NCI-H1436 treated with DMSO at 0.1 percent for 48 hours (cell line): ENCODE data around the gene RAB1B.

Experiments
- DNase-seq: peaks from one replicate; lab custom pipeline; 2025; lab: John Stamatoyannopoulos, UW

RAB1B gene

DNA sequence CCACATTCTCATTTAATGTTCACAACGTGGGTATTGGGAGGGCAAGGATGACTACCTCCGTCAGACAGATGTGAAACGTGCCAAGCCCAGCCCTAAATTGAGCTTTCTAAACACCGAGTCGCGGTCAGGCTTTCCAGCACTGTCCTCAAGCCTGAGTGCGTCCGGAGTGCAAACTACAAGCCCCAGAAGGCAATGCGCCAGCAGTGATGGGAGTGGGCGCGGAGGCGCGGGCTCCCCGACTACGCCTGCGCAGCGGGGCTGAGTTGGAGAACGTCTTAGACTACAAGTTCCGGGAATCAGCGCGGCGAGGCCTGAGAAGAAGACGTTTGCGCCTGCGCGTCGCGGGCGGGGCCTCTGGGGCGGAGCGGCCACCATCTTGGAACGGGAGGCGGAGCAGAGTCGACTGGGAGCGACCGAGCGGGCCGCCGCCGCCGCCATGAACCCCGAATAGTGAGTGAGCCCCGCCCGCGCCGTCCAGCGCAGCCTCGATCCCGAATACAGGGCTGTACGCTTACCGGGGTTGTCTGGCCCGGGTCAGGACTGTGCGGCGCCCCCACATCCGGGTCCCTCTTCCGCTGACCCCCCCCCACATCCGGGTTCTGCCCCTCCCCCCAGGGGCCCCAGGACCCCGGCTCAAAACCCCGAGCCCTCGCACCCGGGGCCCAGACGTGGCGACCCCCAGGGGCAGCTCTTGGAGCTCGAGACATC lies at the start of gene RAB1B:
TSS of gene RAB1B (plus strand) at position 396 of the 708 bp plus-strand sequence. CDS start at position 437, 41 bp downstream.
- peak; percentile 93 for DNase-seq

DNA sequence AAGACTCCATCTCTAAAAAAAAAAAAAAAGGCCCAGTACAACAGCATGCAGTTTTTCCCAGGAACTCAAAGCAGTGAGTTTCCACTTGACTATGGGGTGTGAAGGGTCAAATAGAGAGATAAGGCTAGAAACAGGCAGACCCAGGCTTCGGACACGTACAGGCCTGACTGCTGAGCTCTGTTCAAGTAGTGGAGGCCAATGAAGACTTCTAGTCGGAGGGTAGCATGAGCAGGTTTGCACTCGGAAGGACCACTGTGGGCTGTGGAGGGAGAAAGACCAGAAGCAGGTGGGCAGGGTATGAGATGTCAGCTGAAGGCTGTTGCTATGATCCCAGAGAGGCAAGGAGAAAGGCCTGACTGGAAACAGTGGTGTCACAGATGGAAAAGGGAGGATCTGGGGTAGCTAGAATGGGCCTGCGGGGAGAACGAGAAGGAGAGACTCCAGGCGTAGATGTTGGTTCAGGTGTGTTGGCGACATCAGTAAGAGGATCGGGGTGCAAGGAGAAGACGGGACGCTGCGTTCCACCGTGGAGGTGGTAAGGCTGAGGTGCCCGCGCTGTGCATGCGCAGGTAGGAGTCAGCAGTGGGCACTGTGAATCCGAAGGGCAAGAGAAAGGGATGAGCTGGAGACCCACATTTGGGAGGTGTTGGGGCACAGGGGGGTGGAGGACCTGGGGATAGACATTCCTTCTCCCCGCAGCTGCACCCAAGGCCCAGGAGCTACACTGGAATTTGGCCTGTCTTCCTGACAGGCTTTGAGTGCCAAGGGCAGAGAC lies 49.4 kb upstream of the RAB1B start:
- no peak for DNase-seq

DNA sequence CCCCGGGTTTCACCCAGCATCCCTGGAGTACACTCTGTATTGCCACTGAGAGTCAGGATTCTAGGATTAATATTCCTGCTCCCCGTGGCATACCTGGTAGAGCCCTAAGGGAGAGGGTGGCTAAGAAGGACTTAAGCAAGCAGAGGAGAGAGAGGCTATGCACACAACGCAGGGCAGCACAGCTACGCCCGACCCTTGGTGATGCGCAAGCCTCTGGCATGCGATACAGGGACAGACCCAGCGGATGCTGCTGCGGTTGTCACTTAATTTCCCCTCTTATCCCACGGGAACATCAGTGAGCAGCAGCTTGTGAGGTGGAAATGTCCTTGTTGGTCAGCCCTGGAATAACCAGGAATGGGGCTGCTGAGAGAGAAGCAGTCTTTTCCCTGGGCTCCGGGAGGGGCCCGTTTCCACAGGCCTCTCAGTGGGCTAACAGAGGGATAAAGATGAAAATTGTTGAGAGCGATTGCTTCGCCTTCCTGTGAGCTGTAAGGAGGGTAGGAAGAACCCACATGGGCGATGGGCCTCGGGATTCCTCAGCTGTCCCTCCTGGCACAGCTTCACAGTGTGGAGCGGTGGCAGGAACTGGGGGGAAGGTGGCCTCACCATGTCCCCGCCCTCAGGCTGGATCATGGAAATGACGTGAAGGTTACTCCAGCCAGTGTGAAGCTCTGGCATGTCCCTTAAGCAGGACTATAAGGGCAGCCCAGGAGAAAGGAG lies 48.4 kb upstream of the RAB1B start:
- DNase-seq = no peak

DNA sequence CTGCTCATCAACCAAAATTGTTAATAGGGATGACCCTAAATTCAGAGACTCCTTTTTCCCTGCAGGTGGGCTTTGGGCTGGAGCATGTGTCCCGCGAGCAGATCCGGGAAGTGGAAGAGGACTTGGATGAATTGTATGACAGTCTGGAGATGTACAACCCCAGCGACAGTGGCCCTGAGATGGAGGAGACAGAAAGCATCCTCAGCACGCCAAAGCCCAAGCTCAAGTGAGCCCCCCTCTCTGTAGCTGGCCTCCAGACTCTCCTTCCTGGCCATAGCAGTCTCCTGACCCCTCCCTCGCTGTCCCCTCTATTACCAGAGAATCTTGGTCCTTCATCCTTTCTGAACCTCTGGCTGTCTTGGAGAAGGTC lies 47.9 kb upstream of the RAB1B start:
- no peak for DNase-seq

DNA sequence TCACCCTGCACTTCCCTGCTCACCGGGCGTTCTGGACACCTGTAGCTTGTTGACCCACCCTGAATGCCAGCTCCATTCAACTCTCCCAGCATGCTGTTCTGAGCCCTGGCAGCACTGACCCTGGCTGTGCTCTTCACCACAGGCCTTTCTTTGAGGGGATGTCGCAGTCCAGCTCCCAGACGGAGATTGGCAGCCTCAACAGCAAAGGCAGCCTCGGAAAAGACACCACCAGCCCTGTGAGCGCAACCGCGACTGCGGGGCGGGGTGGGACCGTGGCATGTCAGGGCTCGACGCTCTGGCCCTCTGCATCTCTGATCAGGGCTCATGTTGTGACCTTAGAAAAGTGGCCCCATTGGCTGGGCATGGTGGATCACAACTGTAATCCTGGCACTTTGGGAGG lies 47.4 kb upstream of the RAB1B start:
- no peak for DNase-seq

GRCh38 chr11:66221726-66222236 lies 46.7 kb upstream of the RAB1B start:
- DNase-seq = no peak

- DNase-seq = peak; percentile 63
Measured at GRCh38 chr11:66222358-66223149, 45.9 kb upstream of the RAB1B start.

DNA sequence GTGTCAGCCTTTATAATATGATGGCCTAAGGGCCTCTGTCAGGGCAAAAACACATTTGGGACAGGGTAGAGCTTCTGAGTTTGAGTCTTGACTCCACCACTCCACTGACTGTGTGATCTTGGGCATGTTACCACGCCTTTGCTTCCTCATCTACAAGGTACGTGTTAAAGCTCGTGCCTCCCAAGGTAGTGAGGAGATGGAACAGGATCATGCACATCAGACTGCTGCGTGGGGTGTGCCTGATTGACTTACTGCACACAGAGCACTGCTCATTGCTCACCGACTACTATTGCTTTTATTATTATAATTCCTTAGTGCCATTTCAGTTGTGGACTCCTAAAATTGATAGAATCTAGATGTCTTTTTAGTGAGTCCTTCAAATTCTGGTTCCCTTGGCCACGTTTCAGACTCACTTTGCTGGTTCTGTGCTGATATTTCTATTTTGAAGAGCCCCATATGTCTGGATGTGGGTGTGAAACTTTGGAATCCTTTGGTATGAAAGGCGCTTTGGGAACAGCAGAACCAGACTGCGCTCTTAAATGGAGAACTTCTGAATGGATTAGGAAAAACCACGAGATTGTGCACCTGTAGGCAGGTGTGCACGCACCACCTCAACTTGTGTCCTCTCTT lies 44.1 kb upstream of the RAB1B start:
- DNase-seq = no peak

DNA sequence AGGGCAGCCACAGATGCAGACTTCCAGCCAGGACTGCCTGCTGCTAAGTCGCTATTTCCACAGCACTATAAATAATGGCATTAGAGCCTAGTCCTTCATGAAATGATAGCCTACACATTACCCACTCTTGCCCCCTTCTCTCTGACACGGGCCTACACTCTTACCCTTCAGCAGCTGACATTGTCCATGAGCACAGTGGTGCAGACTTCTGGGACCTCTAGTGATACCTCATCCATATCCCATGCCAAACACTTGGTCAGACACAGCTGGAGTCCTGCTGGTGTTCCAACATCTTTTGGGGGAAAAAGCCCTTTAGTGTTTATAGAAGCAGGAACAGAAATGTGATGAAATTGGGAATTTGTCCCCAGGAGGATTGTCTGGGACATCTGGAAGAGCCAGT lies 43.4 kb upstream of the RAB1B start:
- no peak for DNase-seq

- no peak for DNase-seq
Measured at GRCh38 chr11:66226101-66226500, 42.3 kb upstream of the RAB1B start.

DNA sequence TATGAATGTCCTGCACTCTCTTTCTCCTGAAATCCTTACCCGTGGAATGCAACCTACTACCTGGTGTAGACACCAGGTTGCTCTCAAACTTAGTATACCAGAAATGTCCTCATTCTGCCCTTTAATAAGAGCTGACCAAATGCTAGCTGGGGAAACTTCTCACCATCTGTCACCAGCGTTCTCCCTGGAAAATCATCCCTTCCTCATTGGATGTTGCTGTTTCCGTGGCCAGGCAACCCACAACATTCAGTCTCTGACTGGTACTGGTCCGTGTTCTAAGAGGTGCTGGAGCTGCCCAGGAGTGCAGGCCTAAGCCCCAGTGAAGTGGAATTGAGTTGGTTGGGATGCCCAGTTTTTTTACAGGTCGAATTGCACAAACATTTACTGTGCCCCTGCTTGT lies 40.7 kb upstream of the RAB1B start:
- no peak for DNase-seq

DNA sequence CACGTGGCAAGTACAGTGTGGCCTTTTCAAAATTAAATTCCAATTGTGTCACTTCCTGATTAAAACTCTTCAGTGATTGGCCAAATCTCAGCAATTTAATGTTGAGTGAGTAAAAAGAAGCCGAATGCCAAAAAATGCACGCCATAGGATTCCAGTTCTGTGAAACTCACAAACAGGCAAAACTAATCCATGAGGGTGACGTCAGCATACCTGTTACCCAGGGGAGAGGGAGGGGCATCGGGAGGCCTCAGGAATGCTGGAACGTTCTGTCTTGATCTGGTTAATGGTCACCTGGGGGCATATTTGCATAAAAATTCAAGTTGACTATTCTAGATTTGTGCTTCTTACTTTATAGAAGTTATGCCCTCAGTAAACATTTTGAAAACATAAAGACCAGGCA lies 39.9 kb upstream of the RAB1B start:
- DNase-seq = no peak

- DNase-seq = no peak
Measured at GRCh38 chr11:66230156-66230555, 38.3 kb upstream of the RAB1B start.

DNA sequence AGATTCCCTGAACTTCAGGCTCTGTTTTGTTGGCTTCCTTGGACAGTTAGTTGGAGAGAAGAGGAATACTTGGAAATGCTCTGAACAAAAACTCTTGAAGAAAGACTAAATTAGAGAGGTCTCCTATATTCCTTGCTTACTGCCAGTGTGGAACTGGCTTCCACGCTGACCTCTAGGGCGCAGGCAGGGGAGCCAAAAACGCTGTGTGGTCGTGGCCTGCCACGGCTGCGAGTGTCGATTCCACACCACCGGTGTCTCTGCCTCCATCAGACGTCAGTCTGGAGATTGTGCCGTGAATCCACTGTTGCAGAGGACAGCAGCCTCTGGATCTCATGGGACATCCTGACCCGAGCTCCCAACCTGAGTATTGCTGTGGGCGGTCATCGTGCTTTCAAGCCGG lies 37.5 kb upstream of the RAB1B start:
- no peak for DNase-seq

GRCh38 chr11:66231561-66231960 lies 36.9 kb upstream of the RAB1B start:
- DNase-seq = no peak

DNA sequence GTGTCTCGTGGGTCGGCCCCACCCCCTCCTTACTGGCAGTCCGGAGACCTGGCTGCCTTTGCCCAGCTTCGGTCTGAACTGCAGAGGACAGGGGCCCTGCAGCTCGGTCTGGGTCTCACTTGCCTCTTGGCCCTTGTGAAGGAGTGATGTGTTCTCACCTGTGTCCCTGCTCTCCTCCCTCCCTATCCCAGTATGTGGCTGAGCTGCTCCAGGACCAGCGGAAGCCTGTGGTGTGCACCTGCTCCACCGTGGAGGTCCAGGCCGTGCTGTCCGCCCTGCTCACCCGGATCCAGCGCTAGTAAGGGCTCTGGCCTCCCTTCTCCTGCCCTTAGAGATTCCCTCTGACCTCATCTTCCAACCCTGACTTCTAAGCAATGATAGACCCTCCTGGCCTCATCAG lies 35.7 kb upstream of the RAB1B start:
- no peak for DNase-seq

- no peak for DNase-seq
Measured at GRCh38 chr11:66233301-66233700, 35.1 kb upstream of the RAB1B start.

DNA sequence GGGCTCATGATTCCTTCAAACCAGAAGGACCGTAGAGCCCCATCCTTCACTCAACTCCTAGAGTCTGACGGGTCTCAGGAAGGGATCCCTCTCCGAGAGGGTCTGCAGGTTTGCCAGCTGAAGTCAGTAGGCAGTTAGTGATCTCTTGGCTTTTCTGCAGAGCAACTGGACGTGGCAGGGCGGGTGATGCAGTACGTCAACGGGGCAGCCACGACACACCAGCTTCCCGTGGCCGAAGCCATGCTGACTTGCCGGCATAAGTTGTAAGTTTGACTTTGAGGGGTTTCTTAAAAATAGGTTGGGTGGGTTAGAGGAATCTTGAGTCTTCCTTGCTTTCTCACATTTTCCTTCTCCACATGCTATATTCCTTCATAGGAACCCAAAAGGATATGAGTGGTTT lies 33.3 kb upstream of the RAB1B start:
- DNase-seq = no peak

DNA sequence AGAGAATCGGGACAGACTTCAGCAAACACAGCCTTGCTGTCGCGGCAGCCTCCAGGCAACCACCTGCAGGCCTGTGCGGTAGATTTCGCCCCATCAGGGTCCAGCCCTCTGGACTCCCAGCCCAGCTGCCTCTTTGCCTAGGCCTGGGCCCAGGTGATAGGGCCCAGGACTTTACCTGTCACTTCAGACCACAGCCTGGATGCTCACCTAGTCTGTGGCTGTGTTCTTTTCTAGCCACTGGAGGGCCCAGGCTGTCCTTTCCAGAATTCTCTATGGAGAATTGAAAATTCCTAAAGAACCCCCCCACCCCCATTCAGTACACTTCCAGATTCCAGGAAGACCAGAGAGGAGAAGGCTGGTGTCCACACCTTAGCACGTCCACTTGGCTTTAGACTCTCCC lies 30.6 kb upstream of the RAB1B start:
- no peak for DNase-seq

DNA sequence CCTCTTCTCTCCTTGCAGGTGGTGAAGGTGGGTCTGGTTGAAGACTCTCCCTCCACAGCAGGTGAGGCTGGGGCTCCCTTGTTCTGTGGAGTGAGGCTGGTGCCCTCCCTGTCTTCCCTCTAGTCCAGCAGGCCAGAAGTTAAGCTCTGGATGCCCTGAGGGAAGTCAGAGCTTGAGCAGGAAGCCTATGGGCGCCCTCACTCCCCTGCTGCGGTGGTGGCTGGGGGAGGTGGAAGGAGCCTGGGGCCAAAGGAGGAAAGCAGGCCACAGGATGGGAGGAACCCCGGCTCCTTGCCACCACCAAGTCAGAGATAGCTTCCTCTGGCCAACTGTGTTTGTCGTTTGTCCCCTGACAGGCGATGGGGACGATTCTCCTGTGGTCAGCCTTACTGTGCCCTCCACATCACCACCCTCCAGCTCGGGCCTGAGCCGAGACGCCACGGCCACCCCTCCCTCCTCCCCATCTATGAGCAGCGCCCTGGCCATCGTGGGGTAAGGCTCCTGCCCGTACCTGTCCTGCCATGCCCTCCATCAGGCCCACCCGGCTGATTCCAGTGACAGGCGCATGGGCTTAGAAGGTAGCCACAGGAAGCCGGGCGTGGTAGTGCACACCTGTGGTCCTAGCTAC lies 29.5 kb upstream of the RAB1B start:
- DNase-seq = no peak

GRCh38 chr11:66239511-66239910 lies 28.9 kb upstream of the RAB1B start:
- DNase-seq = no peak
